NCI-H345 treated with DMSO at 0.1 percent for 48 hours (cell line): Measurements from ENCODE around the gene CDH22.
A peak's percentile ranks its signal among the peaks of the same experiment; 100 is the strongest.

ENCODE experiments used
- DNase-seq: peaks from one replicate; lab custom pipeline; 2025; ENCODE audit not compliant: unreplicated experiment; lab: John Stamatoyannopoulos, UW

The CDH22 gene

DNA sequence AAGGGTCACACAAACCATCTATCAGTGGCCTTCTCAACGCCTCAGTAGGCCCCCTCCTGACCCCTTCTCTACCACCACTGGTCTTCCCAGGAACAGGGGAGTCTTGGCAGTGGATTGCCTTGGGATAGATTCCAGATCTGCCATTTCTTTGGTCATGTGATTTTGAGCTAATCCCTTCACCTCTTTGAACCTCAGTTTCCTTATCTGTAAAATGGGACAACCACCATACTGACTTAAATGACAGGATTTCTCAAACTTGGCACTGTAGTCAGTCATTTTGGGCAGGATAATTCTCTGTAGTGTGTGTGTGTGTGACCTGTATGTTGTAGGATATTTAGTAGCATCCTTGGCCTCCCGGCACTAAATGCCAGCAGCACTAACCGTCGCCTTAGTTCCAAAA is 89.1 kb downstream of the CDH22 start:
- peak; percentile 63 for DNase-seq

- peak; percentile 95 for DNase-seq
Measured at GRCh38 chr20:46218656-46219055, 89.6 kb downstream of the CDH22 start.

- no peak for DNase-seq
Measured at GRCh38 chr20:46217583-46217982, 90.7 kb downstream of the CDH22 start.

GRCh38 chr20:46216770-46217464 is 91.4 kb downstream of the CDH22 start:
- DNase-seq, result no peak

DNA sequence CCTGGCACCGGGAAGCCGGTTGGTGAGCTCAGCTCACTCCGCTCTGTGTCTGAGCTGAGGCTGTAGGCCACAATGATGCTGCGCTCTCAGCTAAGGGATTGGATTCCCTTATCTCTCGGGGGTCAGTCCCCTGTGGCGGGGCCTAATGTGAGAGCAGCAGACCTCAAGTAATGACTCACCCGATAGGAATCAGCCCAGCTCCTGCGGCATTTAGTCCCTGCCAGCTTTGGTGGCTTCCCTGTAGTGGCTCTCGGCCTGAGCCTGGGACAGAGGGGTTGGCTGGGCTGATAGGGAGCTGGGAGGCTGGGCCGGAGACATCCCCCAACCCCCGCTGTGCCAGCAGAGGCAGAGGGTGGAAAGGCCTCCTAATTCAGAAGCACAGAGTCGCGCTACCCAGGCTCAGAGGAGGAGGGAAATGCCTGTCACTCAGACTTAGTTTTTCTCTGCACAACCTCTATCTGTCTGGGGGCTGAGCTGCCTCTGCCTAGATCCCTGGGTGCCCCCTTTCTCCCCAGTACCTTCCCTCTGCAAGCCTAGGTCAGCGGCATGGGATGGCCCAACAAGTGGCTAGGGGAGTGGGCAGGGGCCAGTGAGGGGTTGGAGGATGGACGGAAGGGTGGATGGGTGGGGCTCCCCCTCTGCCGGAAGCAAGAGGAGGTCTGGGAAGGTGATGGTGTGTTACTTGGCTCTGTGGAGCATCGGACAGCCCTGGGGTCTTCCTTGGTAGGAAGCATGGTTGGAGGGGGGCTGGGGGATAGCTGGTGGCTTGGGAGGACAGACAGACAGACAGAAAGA is 92.2 kb downstream of the CDH22 start:
- no peak for DNase-seq

DNA sequence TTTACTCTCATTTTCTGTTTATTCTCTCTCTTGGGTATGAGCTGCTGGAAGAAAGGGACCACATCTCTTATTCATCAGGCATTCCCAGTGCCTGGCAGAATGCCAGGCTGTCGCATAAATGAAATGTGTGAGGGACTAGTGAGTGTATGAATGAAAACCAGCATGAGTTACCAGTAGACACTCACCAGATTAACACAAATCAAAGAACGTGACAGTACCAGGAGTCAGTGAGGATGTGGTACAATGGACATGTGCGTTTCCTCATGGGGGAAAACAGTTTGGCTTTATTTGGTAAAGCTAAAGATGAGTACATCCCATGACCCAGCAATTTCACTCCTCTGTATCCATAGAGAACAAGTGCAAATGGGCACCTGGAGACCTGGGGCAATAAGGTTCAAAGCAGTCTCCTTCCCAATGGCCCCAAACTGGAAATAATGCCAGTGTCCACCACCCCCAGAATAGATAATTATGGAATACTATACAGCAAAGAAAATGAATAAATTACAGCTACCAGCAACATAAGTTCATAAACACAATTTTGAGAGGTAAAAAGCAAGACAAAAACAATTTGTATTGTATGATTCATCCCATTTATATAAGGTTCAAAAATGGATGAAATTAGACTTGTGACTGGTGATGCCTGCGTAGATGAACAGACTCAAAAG is 93.3 kb downstream of the CDH22 start:
- peak; percentile 99 for DNase-seq

- DNase-seq, result peak; percentile 62
Measured at GRCh38 chr20:46213946-46214823, 94.1 kb downstream of the CDH22 start.

DNA sequence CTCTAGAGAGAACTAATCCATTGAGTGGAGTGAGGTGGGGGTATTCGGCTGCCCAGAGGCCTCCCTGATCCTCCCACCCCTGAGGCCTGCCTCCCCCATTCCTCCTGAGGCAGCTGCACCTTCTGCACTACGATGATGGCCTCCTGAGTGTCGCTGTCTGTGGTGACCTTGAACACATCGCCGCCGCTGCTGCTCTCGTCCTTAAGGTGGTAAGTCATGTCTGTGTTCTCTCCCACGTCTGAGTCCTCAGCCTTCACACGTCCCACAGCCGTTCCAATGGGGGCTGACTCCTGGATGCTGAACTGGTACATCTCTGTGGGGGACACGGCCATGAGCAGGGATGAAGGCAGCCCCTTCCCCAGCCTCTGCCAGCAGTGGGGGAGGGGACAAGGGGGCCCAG is 95.4 kb downstream of the CDH22 start:
- DNase-seq, result no peak

- no peak for DNase-seq
Measured at GRCh38 chr20:46212252-46212651, 96.0 kb downstream of the CDH22 start.

DNA sequence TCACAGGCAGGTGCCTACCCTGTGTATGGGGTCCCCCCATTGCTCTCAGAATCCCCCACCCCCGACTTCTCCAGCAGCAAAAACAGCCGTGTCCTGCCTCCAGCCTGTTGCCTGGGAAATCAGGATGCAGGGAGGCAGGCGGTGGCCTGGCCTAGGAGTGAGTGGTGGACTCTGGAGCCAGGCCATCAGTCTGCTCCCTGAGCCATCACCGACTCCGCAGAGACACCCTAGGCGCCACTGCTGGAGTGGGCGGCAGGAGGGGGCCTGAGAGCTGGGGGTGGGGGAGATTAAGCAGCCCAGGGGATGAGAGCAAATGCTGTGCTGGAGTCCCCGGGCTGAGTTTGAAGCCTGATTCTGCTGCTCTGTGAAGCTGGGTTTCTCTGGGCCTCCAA is 97.0 kb downstream of the CDH22 start:
- DNase-seq, result no peak

- DNase-seq, result no peak
Measured at GRCh38 chr20:46210672-46211330, 97.5 kb downstream of the CDH22 start.

DNA sequence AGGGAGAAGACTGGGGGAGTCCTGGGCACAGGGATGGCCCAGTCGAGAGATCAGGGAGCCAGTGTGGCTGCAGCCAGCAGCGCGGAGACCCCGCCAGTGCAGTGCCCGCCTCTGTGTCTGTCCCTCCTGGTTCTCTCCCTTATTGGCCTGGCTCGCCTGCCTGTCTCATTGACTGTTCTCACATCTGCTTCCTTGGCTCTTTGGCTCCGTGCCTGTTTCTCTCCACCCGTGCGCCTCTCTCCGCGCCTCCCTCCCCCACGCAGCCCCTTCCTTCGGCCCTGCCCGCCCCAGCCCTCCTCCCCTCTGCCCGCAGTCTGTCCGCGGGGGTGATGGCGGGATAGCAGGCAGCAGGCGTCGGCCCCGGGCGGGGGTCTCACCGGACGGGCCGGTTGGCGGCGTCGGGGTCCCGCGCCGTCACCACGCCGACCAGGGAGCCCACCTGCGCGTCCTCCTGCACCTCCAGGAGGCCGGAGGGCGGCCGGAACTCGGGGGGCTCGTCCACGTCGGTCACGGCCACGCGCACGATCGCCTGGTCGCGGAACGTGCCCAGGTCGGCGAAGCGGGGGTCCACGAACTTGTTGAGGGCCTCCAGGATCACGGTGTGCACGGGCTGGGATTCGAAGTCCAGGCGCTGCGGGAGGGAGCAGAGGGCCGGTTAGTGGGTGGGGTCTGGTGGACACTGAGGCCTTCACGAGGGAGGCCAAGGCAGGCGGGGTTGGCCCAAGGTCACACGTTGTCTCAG is 98.2 kb downstream of the CDH22 start:
- no peak for DNase-seq

DNA sequence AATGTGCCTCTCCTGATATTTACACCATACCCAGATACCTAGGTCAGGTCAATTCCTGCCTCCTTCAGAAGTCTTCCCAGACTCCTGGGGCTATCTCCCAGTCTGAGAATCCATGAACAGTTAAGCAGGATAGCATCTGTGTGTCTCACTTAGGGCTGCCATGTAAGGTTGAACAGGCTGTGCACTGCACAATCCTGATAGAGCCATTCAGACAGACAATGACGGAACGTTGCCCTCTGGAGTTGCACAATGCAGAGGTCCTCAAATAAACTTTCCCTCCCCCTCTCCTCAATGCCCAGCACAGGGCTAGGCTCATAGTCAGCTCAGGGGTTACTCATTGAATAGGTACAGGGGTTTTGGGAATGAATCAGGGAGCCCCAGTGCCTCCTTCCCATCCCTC is 100.5 kb downstream of the CDH22 start:
- no peak for DNase-seq

- no peak for DNase-seq
Measured at GRCh38 chr20:46206992-46207549, 101.2 kb downstream of the CDH22 start.

- DNase-seq, result no peak
Measured at GRCh38 chr20:46206025-46206424, 102.3 kb downstream of the CDH22 start.

DNA sequence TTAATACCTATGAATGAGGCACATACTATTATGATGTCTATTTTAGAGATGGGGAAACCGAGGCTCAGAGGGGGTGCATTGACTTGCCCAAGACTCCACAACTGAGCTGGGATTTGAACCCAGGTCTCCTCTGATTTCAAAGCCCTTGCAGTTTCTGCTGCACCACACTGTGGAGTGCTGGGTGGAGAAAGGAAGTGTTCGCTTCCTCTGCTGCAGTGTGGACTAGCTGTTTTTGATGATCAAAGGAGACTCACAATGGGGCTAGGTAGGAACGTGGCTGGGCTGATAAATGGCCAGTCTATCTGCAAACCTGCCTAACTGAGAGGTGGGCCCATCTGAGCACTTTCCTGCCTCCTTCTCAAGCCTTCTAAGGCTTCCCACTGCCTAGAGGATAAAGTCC is 102.9 kb downstream of the CDH22 start:
- no peak for DNase-seq

DNA sequence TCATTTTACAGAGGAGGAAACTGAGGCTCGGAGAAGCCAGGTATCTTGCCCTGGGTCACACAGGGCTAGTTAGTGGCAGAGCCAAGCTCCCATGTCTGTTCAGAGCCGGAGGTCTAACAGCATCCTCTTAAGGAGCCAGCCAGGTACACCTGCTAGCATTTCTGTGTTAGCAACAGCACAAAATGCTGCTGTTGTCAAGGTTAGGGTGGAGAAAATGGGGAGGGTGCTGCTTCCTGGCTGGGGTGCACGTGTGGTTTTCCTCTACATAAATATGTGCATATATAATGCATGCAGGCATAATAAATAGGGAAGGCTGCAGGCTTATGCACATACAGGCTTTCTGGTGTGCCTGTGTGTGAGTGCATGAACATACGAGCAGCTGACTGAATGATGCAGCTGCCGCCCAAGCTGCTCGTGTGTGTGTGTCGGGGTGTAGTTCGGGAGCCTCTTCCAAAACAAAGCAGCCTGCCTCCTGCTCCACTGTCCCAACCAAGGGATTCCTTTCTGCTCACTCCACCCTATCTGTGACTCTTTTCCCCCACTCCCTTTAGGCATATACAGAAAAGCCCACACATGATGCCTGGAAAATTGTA is 103.6 kb downstream of the CDH22 start:
- no peak for DNase-seq

- DNase-seq, result no peak
Measured at GRCh38 chr20:46203510-46203837, 104.8 kb downstream of the CDH22 start.

GRCh38 chr20:46202766-46203509 is 105.4 kb downstream of the CDH22 start:
- no peak for DNase-seq
